HG02852 (cell line): ENCODE data around the gene AP1M1.

Experiments
- ATAC-seq: cut with Tn5 transposase; IDR thresholded peaks from one replicate; pipeline ENCODE4 v1.9.1; 2021; ENCODE audit warnings: mild to moderate bottlenecking, moderate library complexity; ENCODE audit not compliant: unreplicated experiment

The AP1M1 gene

GRCh38 chr19:16293118-16294091, 95.7 kb downstream of the AP1M1 start:
- ATAC-seq, result no peak

GRCh38 chr19:16295057-16295456, 97.3 kb downstream of the AP1M1 start:
- no peak for ATAC-seq
